Stomach (tissue), 4 donors: ENCODE results near the gene MLKL.

ENCODE experiments used
- CTCF ChIP-seq, 7 experiments: fragments of 450-650 bp in 4 of 7; fragments of 200-600 bp in 3 of 7; sonication (generic) in 3 of 7; IDR thresholded peaks; one replicate each; pipeline ENCODE4 v1.5.1; 2016 to 2019; ENCODE audit warnings: antibody characterized with exemption in 7 of 7, control low read depth in 2 of 7, mild to moderate bottlenecking in 1 of 7
- POLR2A ChIP-seq, 4 donors: fragments of 450-650 bp; IDR thresholded peaks; one replicate each; pipeline ENCODE4 v1.6.1; 2016; ENCODE audit warnings: antibody characterized with exemption in 4 of 4, control low read depth in 2 of 4, mild to moderate bottlenecking in 1 of 4, moderate library complexity in 1 of 4

DNA sequence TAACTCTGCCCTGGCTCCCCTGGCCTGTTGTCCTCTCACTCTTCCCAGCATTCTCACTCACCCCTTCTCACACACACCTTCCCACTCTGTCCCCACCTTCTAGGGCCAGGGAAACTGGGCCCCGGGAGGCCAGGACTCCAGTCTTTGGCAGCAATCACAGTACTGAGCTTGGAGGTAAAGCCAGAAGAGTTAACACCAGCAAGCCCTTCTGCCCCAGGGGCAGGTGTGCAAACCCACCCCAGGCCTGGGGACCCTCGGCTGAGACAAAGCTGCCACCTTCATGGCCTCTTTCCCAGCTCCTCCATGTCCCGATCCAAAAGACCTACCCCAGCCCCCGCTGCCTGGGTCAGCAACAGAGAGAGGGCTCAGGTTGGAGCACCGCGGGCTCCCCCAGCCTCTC is 36.9 kb upstream of the MLKL start:
- TF ChIP-seq CTCF (IDR thresholded peaks at IDR 0.05) (no peak), POLR2A (IDR thresholded peaks at IDR 0.05) (no peak)
